GM13977 (cell line): Measurements from ENCODE around the gene UCK2.

Experiments
- DNase-seq: peaks from one replicate; pipeline ENCODE4 v3.0.0; 2012; ENCODE audit warnings: low spot score
- CTCF ChIP-seq: IDR thresholded peaks from 2 replicates; pipeline ENCODE4 v1.5.1; 2012; ENCODE audit warnings: mild to moderate bottlenecking, control low read depth; ENCODE audit not compliant: insufficient read depth; ENCODE audit errors: extremely low read depth, missing control alignments
- in situ Hi-C: fragments of 300-500 bp; cut with MboI; formaldehyde crosslinking; loops from one replicate; pipeline ENCODE4 v1.12.0; 2022; ENCODE audit warnings: low sequenced_read_pairs, low pct_unique_long_range_greater_than_20kb, mixed read lengths, inconsistent platforms; ENCODE audit not compliant: unreplicated experiment

The UCK2 gene

GRCh38 chr1:165833358-165833757, 5.9 kb downstream of the UCK2 start:
- in situ Hi-C loops = no loop called here
- no peak for TF ChIP-seq CTCF

DNA sequence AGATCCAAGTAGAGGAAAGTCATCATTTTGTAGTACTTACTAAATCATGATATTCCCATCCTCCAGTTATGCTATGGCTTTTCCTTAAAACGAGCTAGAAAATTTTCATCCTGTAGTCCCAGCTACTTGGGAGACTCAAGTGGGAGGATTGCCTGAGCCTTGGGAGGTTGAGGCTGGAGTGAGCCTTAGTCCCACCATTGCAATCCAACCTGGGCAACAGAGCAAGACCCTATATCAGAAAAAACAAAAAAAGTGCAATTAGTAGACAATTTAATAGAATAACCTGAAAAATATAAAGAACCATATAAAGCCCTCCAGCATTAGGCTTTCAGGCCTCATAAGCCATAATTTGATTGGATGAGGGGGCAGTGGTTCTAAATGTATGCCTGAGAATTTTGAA, 6.8 kb downstream of the UCK2 start:
- in situ Hi-C loops = no loop called here
- no peak for DNase-seq
- no peak for TF ChIP-seq CTCF

More at GRCh38 chr1:165833358-165833757, 5.9 kb downstream of the UCK2 start:
- DNase-seq = no peak

GRCh38 chr1:165834881-165835280, 7.5 kb downstream of the UCK2 start:
- no peak for TF ChIP-seq CTCF
- in situ Hi-C loops = no loop called here
- DNase-seq = no peak

- no peak for TF ChIP-seq CTCF
- in situ Hi-C loops = no loop called here
- no peak for DNase-seq
Measured at GRCh38 chr1:165836664-165837482, 9.5 kb downstream of the UCK2 start.

DNA sequence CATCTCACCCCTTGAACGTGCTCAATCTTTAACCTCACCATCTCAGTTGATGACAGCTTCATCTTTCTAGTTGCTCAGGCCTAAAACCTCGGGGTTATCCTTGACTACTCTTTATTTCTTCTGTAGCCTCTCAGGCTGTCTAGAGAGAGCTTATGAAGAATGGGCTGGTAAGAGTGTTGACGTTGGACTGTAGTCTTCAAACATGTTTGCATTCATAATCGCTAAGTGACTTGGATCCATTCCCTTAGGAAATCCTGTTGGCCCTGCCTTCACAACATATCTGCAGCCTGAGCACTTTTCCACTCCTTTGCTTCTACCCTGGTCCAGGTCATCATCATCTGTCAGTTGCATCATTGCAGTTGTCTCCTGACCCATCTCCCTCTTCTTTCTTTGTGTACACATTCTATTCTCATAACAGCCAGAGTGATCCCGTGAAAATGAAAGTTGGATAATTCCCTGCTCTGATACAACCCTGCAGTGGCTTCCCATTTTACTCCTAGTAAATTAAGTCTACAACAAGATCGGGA, 10.5 kb downstream of the UCK2 start:
- no peak for TF ChIP-seq CTCF
- in situ Hi-C loops = no loop called here
- DNase-seq = no peak

- in situ Hi-C loops = no loop called here
- TF ChIP-seq CTCF = no peak
Measured at GRCh38 chr1:165840423-165840822, 13.0 kb downstream of the UCK2 start.

GRCh38 chr1:165841582-165842017, 14.2 kb downstream of the UCK2 start:
- no peak for TF ChIP-seq CTCF
- in situ Hi-C loops = no loop called here
- DNase-seq = no peak

More at GRCh38 chr1:165840423-165840822, 13.0 kb downstream of the UCK2 start:
- no peak for DNase-seq
